Vagina (tissue), 2 donors: ENCODE results near the gene SNAP29.

Source experiments
- CTCF ChIP-seq, 3 experiments: fragments of 450-650 bp in 2 of 3; fragments of 200-600 bp in 1 of 3; sonication (generic) in 1 of 3; IDR thresholded peaks; one replicate each; pipeline ENCODE4 v1.5.1; 2017 to 2019; ENCODE audit warnings: antibody characterized with exemption in 3 of 3, mild to moderate bottlenecking in 2 of 3, moderate library complexity in 2 of 3
- POLR2A ChIP-seq, 2 donors: fragments of 450-650 bp; IDR thresholded peaks; one replicate each; pipeline ENCODE4 v1.6.1; 2017; ENCODE audit warnings: antibody characterized with exemption in 2 of 2, mild to moderate bottlenecking in 2 of 2, moderate library complexity in 2 of 2

- TF ChIP-seq CTCF (IDR thresholded peaks at IDR 0.05), result no peak
- no peak for TF ChIP-seq POLR2A (IDR thresholded peaks at IDR 0.05)
Measured at GRCh38 chr22:20904980-20905355, 46.2 kb downstream of the SNAP29 start.
